HUDEP-2 (cell line): Measurements from ENCODE around the gene CLEC16A.
A peak's percentile ranks its signal among the peaks of the same experiment; 100 is the strongest.

Experiments used
- DNase-seq, 76 experiments: peaks; one replicate each; lab custom pipeline; 2025; ENCODE audit not compliant: unreplicated experiment in 76 of 76; lab: John Stamatoyannopoulos, UW

CLEC16A gene

GRCh38 chr16:11009027-11009755, 64.8 kb downstream of the CLEC16A start:
- DNase-seq: no peak

GRCh38 chr16:11010575-11011221, 66.3 kb downstream of the CLEC16A start:
- DNase-seq: peak in 30 of 76 experiments; percentile 6 to 55 (median 20)

GRCh38 chr16:11011326-11011725, 67.0 kb downstream of the CLEC16A start:
- no peak for DNase-seq

GRCh38 chr16:11012841-11013240, 68.5 kb downstream of the CLEC16A start:
- DNase-seq: no peak

- no peak for DNase-seq
Measured at GRCh38 chr16:11014136-11014535, 69.8 kb downstream of the CLEC16A start.

- DNase-seq: no peak
Measured at GRCh38 chr16:11015076-11015475, 70.7 kb downstream of the CLEC16A start.

GRCh38 chr16:11015607-11016006, 71.2 kb downstream of the CLEC16A start:
- no peak for DNase-seq

- peak in 1 of 76 experiments; percentile 36 for DNase-seq
Measured at GRCh38 chr16:11016524-11016988, 72.2 kb downstream of the CLEC16A start.

GRCh38 chr16:11016993-11017392, 72.6 kb downstream of the CLEC16A start:
- DNase-seq: peak in 74 of 76 experiments; percentile 13 to 94 (median 84)

- no peak for DNase-seq
Measured at GRCh38 chr16:11017499-11017898, 73.1 kb downstream of the CLEC16A start.

GRCh38 chr16:11020388-11020787, 76.0 kb downstream of the CLEC16A start:
- no peak for DNase-seq

GRCh38 chr16:11020792-11021551, 76.6 kb downstream of the CLEC16A start:
- no peak for DNase-seq

GRCh38 chr16:11022002-11022401, 77.6 kb downstream of the CLEC16A start:
- no peak for DNase-seq

GRCh38 chr16:11023262-11024039, 79.1 kb downstream of the CLEC16A start:
- DNase-seq: no peak

- DNase-seq: no peak
Measured at GRCh38 chr16:11024333-11025053, 80.1 kb downstream of the CLEC16A start.

GRCh38 chr16:11025120-11025531, 80.8 kb downstream of the CLEC16A start:
- DNase-seq: no peak

GRCh38 chr16:11029948-11030347, 85.6 kb downstream of the CLEC16A start:
- no peak for DNase-seq

GRCh38 chr16:11030990-11031510, 86.7 kb downstream of the CLEC16A start:
- DNase-seq: no peak

GRCh38 chr16:11032000-11032921, 87.9 kb downstream of the CLEC16A start:
- peak in 66 of 76 experiments; percentile 6 to 75 (median 40) for DNase-seq
